ENCODE measurements around the gene GCNT4. TPM values are rescaled to one million over a fixed set of nuclear protein-coding genes. Genes with fewer than 3 reads are reported as not detected.

The GCNT4 gene
- total RNA-seq, 1 experiment from 2014 or later = 0.63 TPM

DNA sequence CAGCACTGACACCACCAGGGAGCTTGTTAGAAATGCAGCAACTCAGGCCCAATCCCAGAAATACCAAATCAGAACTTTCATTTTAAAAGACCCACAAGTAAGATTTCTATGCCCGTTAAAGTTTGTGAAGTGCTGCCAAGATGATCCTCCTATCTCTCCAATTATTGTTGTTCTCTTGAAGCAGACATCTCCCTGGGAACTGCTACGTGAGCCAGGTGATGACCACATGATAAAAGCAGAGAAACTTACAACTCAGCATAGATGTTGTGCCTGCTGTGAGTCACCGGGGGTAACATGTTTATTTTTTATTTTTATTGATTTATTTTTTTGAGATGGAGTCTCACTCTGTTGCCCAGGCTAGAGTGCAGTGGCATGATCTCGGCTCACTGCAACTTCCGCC, 34.4 kb downstream of the GCNT4 start:
- H3K27ac ChIP-seq (ENCODE audit: insufficient read length, low read depth, low read length) = no peak overlapping the region
- H3K23ac ChIP-seq (ENCODE audit: insufficient read length, low read depth, low read length) = no peak overlapping the region
- no peaks in the 10 kb centered on the region for H3K23me2 ChIP-seq (ENCODE audit: insufficient read length, low read depth, low read length, poor library complexity, severe bottlenecking)
- Mint-ChIP-seq H3K4me1 (peaks cover 11% of the 10 kb centered on the region in 2 experiments), H3K36me3 (ENCODE audit: insufficient read depth in 1 of 3, low read depth in 3 of 3) (no peaks in the 10 kb centered on the region), H3K27me3 (ENCODE audit: low read depth) (no peaks in the 10 kb centered on the region; the same call in 1 of the 2 replicates), H3K27ac (no peak overlapping the region), H3K9me3 (no peaks in the 10 kb centered on the region; a peak in 2 of 5 replicates), H3K4me3 (no peak overlapping the region)
- no peak overlapping the region for H2AK5ac ChIP-seq (ENCODE audit: insufficient read length, low read length)
- no peak for DNase-seq
- WGBS (ENCODE audit: extremely low coverage, insufficient read length, low lambda C conversion rate) = no CpG with 5 or more reads among the region's 5 CpGs
- no peak overlapping the region for H2BK120ac ChIP-seq (ENCODE audit: low read depth, low read length, poor library complexity, severe bottlenecking)
- no peak overlapping the region for H4K5ac ChIP-seq (ENCODE audit: insufficient read length, low read depth, low read length)
- H4K91ac ChIP-seq (ENCODE audit: insufficient read length, low read depth, low read length) = no peak overlapping the region
- TF ChIP-seq, protein P1, sequence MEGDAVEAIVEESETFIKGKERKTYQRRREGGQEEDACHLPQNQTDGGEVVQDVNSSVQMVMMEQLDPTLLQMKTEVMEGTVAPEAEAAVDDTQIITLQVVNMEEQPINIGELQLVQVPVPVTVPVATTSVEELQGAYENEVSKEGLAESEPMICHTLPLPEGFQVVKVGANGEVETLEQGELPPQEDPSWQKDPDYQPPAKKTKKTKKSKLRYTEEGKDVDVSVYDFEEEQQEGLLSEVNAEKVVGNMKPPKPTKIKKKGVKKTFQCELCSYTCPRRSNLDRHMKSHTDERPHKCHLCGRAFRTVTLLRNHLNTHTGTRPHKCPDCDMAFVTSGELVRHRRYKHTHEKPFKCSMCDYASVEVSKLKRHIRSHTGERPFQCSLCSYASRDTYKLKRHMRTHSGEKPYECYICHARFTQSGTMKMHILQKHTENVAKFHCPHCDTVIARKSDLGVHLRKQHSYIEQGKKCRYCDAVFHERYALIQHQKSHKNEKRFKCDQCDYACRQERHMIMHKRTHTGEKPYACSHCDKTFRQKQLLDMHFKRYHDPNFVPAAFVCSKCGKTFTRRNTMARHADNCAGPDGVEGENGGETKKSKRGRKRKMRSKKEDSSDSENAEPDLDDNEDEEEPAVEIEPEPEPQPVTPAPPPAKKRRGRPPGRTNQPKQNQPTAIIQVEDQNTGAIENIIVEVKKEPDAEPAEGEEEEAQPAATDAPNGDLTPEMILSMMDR (conservative IDR thresholded peaks at IDR 0.05) = no peak
- H3K9me3 ChIP-seq (ENCODE audit: control insufficient read depth, low read depth, low read length) = no peaks in the 10 kb centered on the region
- no peak overlapping the region for H4K8ac ChIP-seq (replicated peaks; ENCODE audit: insufficient read length, low read depth, low read length)
- H3K27me3 ChIP-seq (ENCODE audit: insufficient read depth, low read length) = no peaks in the 10 kb centered on the region
- no peaks in the 10 kb centered on the region for H3K4me1 ChIP-seq (ENCODE audit: insufficient read depth, low read length)
- no peak overlapping the region for H3K9ac ChIP-seq (ENCODE audit: extremely low read depth, insufficient read length, low read length)
- no peaks in the 10 kb centered on the region for H3K79me1 ChIP-seq (ENCODE audit: insufficient read depth, low read depth, low read length, poor library complexity, severe bottlenecking)
- H3T11ph ChIP-seq (ENCODE audit: low read length) = no peak overlapping the region
- H2AFZ ChIP-seq (ENCODE audit: low read length) = no peak overlapping the region
- H2BK20ac ChIP-seq (ENCODE audit: low read depth, low read length, poor library complexity, severe bottlenecking) = no peak overlapping the region
- H2BK15ac ChIP-seq (ENCODE audit: low read depth, low read length) = no peak overlapping the region
- H3K4ac ChIP-seq (ENCODE audit: low read depth, low read length) = no peak overlapping the region
- no peaks in the 10 kb centered on the region for H3K79me2 ChIP-seq (ENCODE audit: insufficient read depth, low read length)
- H3K4me2 ChIP-seq (ENCODE audit: insufficient read depth, insufficient read length, low read length) = no peak overlapping the region
- H2BK12ac ChIP-seq (ENCODE audit: insufficient read length, low read depth, low read length) = no peak overlapping the region
- H3K56ac ChIP-seq (ENCODE audit: insufficient read length, low read depth, low read length) = no peak overlapping the region
- H3K18ac ChIP-seq (ENCODE audit: insufficient read length, low read depth, low read length) = no peak overlapping the region
- H3K14ac ChIP-seq (ENCODE audit: insufficient read depth, low read length) = no peak overlapping the region
- no peaks in the 10 kb centered on the region for H4K20me1 ChIP-seq (ENCODE audit: control insufficient read depth, insufficient read depth, insufficient read length)
- H2BK5ac ChIP-seq (ENCODE audit: insufficient read length, low read length) = no peak overlapping the region
